ENCODE data around the gene EIF5.

GRCh38 chr14:103386713-103387329 lies 52.8 kb downstream of the EIF5 start:
- TF ChIP-seq CTCF (IDR thresholded peaks at IDR 0.05) (no peak), POLR2A (IDR thresholded peaks at IDR 0.05) (peak in 2 of 3 donors; percentile 9 to 14)

Data from body of pancreas (tissue), 4 donors.